SHP77 treated with DMSO at 0.1 percent for 48 hours (cell line): Measurements from ENCODE around the gene MLEC.

Source experiments
- DNase-seq: peaks from one replicate; lab custom pipeline; 2025; lab: John Stamatoyannopoulos, UW

MLEC gene

GRCh38 chr12:120693848-120694247, 6.9 kb downstream of the MLEC start:
- DNase-seq = no peak

- DNase-seq = no peak
These were observed 9.7 kb downstream of the MLEC start for GRCh38 chr12:120696626-120697025.

GRCh38 chr12:120697344-120697743, 10.4 kb downstream of the MLEC start:
- DNase-seq = no peak

GRCh38 chr12:120698665-120699064, 11.7 kb downstream of the MLEC start:
- DNase-seq = no peak

- no peak for DNase-seq
These were observed 12.6 kb downstream of the MLEC start for GRCh38 chr12:120699553-120699952.

- DNase-seq = no peak
These were observed 13.9 kb downstream of the MLEC start for GRCh38 chr12:120700886-120701285.

- DNase-seq = no peak
These were observed 15.7 kb downstream of the MLEC start for GRCh38 chr12:120702637-120703036.

DNA sequence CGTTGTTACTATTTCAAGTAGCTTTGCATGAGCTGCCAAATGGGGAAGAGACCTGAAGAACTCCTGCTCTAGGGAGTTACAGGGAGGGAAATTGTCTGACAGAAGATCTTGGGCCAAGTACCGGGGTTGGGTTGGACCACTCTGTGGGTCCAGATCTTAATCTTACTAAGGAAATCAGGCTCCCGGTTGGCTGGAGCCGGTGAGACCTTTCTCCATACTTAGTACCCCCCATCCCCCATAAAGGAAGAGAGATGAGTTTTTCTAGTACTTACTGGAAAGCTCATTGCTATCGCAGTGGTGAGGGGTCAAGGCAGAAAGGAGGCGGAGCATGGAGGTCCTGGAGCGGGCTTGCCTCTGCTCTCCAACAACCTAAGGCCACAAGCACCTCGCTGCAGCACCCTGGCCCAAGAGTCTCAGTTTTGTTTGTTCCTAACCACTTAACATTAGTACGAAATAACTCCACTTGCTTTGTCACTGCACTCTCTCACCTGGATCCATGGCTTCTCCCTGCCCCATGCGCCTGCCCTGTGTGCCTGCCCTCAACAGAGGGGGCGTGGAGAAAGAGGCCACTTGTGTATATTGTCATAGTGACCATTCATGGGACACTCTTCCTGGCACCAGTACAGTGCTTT, 16.5 kb downstream of the MLEC start:
- no peak for DNase-seq

GRCh38 chr12:120705618-120706017, 18.7 kb downstream of the MLEC start:
- no peak for DNase-seq

- DNase-seq = no peak
These were observed 19.1 kb downstream of the MLEC start for GRCh38 chr12:120706029-120706428.

- DNase-seq = no peak
These were observed 21.7 kb downstream of the MLEC start for GRCh38 chr12:120708651-120709050.

- peak; percentile 34 for DNase-seq
These were observed 23.3 kb downstream of the MLEC start, which contains the start of gene UNC119B for GRCh38 chr12:120710031-120710804. TSS of gene UNC119B (plus strand) at chr12:120710458. CDS start at chr12:120710475, 17 bp downstream.

DNA sequence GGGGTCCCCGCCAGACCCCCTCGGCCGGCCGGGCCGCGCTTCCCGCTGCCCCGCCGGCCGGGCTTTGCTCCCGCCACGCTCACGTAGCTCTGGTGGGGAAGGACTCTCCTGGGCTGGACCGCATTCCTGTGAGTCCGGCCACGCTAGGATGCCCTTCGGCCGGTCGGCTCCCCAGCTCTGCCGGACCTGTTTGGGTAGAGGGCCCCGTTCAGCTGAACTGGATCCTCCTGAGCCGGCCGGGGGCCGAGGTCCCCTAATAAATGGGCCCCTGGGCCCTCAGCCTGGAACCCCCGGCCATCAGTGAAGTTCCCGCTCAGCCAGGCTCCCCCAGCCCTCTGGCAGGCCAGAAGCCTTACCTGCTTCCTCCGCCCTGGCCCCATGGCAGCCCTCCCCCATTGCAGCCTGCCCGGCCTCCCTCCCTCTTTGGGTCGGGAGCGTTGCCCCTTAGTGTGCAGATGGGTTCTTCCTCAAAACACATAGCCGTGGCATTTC, 23.9 kb downstream of the MLEC start:
- no peak for DNase-seq

GRCh38 chr12:120711411-120711810, 24.5 kb downstream of the MLEC start:
- no peak for DNase-seq

DNA sequence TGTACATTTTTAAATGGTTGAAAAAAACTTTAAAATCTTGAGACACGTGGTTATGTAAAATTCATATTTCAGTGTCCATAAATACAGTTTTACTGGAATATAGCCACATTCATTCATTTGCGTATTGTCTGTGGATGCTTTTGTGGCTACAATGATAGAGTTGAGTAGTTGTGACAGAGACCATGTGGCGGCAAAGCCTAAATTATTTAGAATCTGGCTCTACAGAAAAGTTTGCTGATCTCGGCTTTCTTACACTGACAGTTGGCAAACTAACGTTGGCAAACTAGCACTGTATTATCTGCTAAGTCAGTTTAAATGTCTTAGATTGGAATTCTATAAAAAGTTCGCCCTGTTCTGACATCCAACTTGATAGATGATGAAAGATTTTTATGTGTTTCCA, 25.7 kb downstream of the MLEC start:
- no peak for DNase-seq

- DNase-seq = peak; percentile 69
These were observed 27.0 kb downstream of the MLEC start for GRCh38 chr12:120713861-120714482.

DNA sequence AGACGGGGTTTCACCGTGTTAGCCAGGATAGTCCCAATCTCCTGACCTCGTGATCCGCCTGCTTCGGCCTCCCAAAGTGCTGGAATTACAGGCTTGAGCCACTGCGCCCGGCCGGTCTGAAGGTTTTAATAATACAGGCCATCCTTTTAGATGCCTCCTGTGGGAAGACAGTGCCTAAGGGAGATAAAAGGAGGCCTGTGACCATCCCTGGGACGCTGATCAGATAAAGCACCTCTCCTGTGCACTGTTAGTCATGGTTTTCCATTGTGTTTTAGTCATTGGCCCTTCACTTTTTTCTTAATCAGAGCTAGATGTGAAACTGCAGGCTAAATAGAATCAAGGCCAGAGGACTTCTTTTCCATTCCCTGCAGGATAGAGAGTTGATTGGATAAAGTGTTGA, 31.1 kb downstream of the MLEC start:
- DNase-seq = no peak

DNA sequence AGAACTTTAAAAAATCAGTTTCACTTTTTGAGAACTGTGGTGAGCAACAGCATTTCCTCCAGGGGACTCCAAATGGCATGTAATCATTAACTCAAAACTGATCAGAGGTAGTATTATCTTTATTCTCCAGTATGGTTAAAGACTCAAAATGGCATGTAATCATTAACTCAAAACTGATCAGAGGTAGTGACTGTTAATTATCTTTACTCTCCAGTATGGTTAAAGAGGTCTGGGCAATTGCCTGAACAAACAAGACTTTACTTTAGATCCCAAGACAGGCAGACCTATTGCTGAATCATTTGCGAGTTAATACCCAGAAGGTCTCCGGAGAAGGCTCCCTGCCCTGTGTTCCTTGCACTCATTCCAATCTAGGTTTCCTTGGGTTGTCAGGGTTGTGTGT, 32.1 kb downstream of the MLEC start:
- no peak for DNase-seq

DNA sequence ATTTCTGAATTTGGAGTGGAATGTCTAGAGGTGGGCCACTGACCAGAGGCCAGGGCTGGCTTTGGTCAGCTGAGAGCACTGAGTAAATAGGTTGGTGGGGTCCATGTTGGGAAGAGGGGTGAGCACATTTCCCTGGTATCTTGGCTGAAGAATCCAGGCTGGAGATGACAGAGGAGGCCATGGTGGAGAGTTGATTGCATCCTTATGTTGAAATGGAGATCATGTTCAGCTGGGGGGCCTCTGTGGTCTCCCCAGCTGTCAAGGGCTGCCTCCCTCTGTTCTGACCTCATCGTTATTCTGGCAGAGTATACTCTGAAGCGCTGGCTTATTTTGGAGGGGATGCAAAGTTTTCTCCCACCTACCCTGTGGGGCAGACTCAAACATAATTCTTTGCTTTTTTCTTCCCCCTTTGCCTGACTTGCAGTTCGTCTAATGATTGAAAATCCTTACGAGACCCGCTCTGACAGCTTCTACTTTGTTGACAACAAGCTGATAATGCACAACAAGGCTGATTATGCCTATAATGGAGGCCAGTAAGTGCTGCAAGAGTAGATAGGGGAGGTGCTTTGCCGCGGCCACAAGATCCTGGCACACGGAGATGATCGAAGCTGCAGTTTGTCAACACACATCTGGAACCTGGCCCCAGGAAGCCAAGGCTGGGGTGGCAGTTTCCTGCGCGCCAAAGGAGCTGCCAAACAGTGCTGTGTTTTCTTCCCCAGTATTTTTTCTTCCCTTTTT, 32.7 kb downstream of the MLEC start:
- no peak for DNase-seq

- no peak for DNase-seq
These were observed 33.5 kb downstream of the MLEC start for GRCh38 chr12:120720234-120720986.

DNA sequence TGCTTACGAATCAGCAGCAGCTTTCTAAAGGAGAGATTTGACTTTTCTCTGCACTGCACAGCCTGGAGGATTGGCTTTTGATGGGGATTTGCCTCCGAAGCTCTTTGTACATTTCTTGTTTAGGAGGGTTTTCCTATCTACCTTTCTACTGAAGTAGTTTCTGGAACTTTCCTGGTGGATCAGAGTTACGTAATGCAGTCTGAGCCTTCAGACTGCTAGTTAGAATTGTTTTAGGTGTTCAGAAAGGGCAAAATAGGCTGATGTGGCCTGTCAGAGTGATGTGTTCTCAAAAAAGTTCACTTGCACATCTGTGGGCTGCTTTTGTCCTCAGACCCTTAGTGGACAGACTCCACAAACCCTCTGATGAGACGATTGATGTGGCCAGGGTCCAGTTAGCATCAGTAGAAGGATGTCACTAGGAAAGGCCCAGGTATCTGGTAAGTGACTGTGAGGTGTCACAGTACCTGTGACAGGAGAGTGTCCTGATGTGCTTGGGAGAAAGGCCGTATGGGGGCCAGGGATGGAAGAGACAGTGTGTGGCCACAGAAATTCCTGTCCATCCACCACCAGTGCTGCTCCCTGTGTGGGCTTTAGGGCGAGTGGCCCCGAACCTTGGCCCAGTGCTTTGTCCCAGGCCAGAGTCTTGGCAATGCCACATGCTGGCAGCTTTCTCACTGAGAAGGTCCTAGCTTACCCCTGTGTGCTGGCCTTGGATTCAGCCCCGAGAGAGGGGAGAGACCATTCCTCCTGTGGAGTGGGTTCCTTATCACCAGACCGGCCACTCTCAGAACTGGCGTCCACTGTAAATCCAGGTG, 34.2 kb downstream of the MLEC start:
- no peak for DNase-seq
